Sigmoid colon (tissue), 7 donors: ENCODE measurements around the gene NADSYN1. TPM values are rescaled to one million over a fixed set of nuclear protein-coding genes. Genes with fewer than 3 reads are reported as not detected.

Source experiments
- DNase-seq: peaks from one replicate; pipeline ENCODE4 v3.0.0-alpha.2; 2019
- H3K27ac ChIP-seq, 4 donors: fragments of 200-600 bp; sonication (generic); one replicate each; pipeline ENCODE4 v1.5.1; 2016 to 2019; ENCODE audit warnings: mild to moderate bottlenecking in 1 of 4
- H3K27me3 ChIP-seq, 3 donors: fragments of 200-600 bp; sonication (generic); one replicate each; pipeline ENCODE4 v1.5.1; 2019; ENCODE audit warnings: mild to moderate bottlenecking in 1 of 3
- H3K36me3 ChIP-seq, 4 donors: fragments of 200-600 bp; sonication (generic); one replicate each; pipeline ENCODE4 v1.5.1; 2016 to 2019
- H3K4me1 ChIP-seq, 4 donors: fragments of 200-600 bp; sonication (generic); one replicate each; pipeline ENCODE4 v1.5.1; 2017 to 2019
- H3K4me3 ChIP-seq, 4 donors: fragments of 200-600 bp; sonication (generic); one replicate each; pipeline ENCODE4 v1.5.1; 2017 to 2019; ENCODE audit warnings: mild to moderate bottlenecking in 2 of 4, moderate library complexity in 1 of 4
- H3K9me3 ChIP-seq, 4 donors: fragments of 200-600 bp in 3 of 4; sonication (generic) in 3 of 4; one replicate each; pipeline versions ENCODE4 v1.5.1 to v1.6.1; 2013 to 2019
- CTCF ChIP-seq, 4 experiments: fragments of 450-650 bp in 3 of 4; fragments of 200-600 bp in 1 of 4; IDR thresholded peaks; one replicate each; pipeline ENCODE4 v1.5.1; 2016 to 2019; ENCODE audit warnings: antibody characterized with exemption in 4 of 4, mild to moderate bottlenecking in 3 of 4, moderate library complexity in 2 of 4
- EP300 ChIP-seq, 4 donors: sonication (generic); formaldehyde crosslinking; IDR thresholded peaks; one replicate each; pipeline ENCODE4 v1.6.1; 2017; ENCODE audit warnings: antibody characterized with exemption in 4 of 4
- POLR2A ChIP-seq, 2 donors: fragments of 450-650 bp; IDR thresholded peaks; one replicate each; pipeline ENCODE4 v1.6.1; 2016; ENCODE audit warnings: antibody characterized with exemption in 2 of 2, mild to moderate bottlenecking in 2 of 2, moderate library complexity in 2 of 2
- POLR2AphosphoS5 ChIP-seq, 4 donors: sonication (generic); formaldehyde crosslinking; IDR thresholded peaks; one replicate each; pipeline ENCODE4 v1.6.1; 2017; ENCODE audit warnings: antibody characterized with exemption in 4 of 4
- WGBS, 2 donors: extraction: QIAGEN DNeasy Blood & Tissue Kit; methylation state at CpG; one replicate each; pipeline ENCODE4 v1.1.7; 2013; 5-methylcytosine and 5-hydroxymethylcytosine counted together
- intact Hi-C: fragments of 100-400 bp; cut with DNase I; formaldehyde crosslinking; loops from one replicate; pipeline ENCODE4 v1.15.1; 2023
- polyA plus RNA-seq, 3 donors: library from polyadenylated mRNA; stranded (reverse); fragments of 200-250 nt; gene quantifications; one replicate each; pipeline ENCODE4 v1.2.3, GENCODE V29; 2013
- total RNA-seq, 4 donors: library from RNA; depleted of rRNA; stranded (reverse); fragments of >200 nt; gene quantifications; one replicate each; pipeline ENCODE4 v1.1.0, GENCODE V29; 2016
- donor health status: healthy with polysubstance abuse.
- donor health status: Bipolar disorder and iron deficiency.
- donor health status: healthy.

Gene NADSYN1
- total and polyA plus RNA-seq, 7 donors, result 24.6 to 136 (median 42.5) TPM

GRCh38 chr11:71481101-71481960, 28.3 kb downstream of the NADSYN1 start:
- no peaks in the 10 kb centered on the region for H3K9me3 ChIP-seq
- no peak for DNase-seq
- peaks cover 10 to 99% (median 61%) of the 10 kb centered on the region in 4 donors for H3K36me3 ChIP-seq
- no peak overlapping the region for H3K27ac ChIP-seq
- no peaks in the 10 kb centered on the region for H3K27me3 ChIP-seq
- TF ChIP-seq POLR2AphosphoS5 (IDR thresholded peaks at IDR 0.05) (no peak), CTCF (IDR thresholded peaks at IDR 0.05) (no peak), EP300 (IDR thresholded peaks at IDR 0.05) (no peak), POLR2A (IDR thresholded peaks at IDR 0.05) (no peak)
- 93 to 94% methylated on average over 24 of the region's 24 CpGs for WGBS, 2 donors
- intact Hi-C loops, result no loop called here
- no peak overlapping the region for H3K4me3 ChIP-seq
- no peaks in the 10 kb centered on the region for H3K4me1 ChIP-seq

- H3K27ac ChIP-seq, result no peak overlapping the region
- peaks cover 10 to 92% (median 56%) of the 10 kb centered on the region in 4 donors for H3K36me3 ChIP-seq
- no peaks in the 10 kb centered on the region for H3K27me3 ChIP-seq
- intact Hi-C loops, result no loop called here
- no peak for DNase-seq
- no peak overlapping the region for H3K4me3 ChIP-seq
- H3K4me1 ChIP-seq, result no peaks in the 10 kb centered on the region
- 95 to 98% methylated on average over 18 of the region's 18 CpGs for WGBS, 2 donors
- H3K9me3 ChIP-seq, result no peaks in the 10 kb centered on the region
- TF ChIP-seq POLR2A (IDR thresholded peaks at IDR 0.05), result no peak
- TF ChIP-seq CTCF (IDR thresholded peaks at IDR 0.05), result no peak
- TF ChIP-seq POLR2AphosphoS5 (IDR thresholded peaks at IDR 0.05), result no peak
- TF ChIP-seq EP300 (IDR thresholded peaks at IDR 0.05), result no peak
These were observed 29.2 kb downstream of the NADSYN1 start for GRCh38 chr11:71482216-71482615.

- no peaks in the 10 kb centered on the region for H3K27me3 ChIP-seq
- WGBS, 2 donors, result 95 to 97% methylated on average over 13 of the region's 13 CpGs
- H3K4me1 ChIP-seq, result no peaks in the 10 kb centered on the region
- H3K9me3 ChIP-seq, result no peaks in the 10 kb centered on the region
- intact Hi-C loops, result no loop called here
- no peak for TF ChIP-seq CTCF (IDR thresholded peaks at IDR 0.05)
- no peak for TF ChIP-seq POLR2A (IDR thresholded peaks at IDR 0.05)
- no peak for TF ChIP-seq POLR2AphosphoS5 (IDR thresholded peaks at IDR 0.05)
- no peak for TF ChIP-seq EP300 (IDR thresholded peaks at IDR 0.05)
- no peak overlapping the region for H3K27ac ChIP-seq
- H3K36me3 ChIP-seq, result peaks cover 10 to 86% (median 51%) of the 10 kb centered on the region in 4 donors
- peak; percentile 28 for DNase-seq
- no peak overlapping the region for H3K4me3 ChIP-seq
These were observed 29.9 kb downstream of the NADSYN1 start for GRCh38 chr11:71482746-71483364.

GRCh38 chr11:71483692-71484091, 30.7 kb downstream of the NADSYN1 start:
- Histone ChIP-seq H3K9me3 (no peaks in the 10 kb centered on the region), H3K4me3 (no peak overlapping the region), H3K4me1 (no peaks in the 10 kb centered on the region), H3K27ac (no peak overlapping the region), H3K27me3 (no peaks in the 10 kb centered on the region), H3K36me3 (peaks cover 10 to 77% (median 45%) of the 10 kb centered on the region in 4 donors)
- TF ChIP-seq POLR2AphosphoS5 (IDR thresholded peaks at IDR 0.05) (no peak), POLR2A (IDR thresholded peaks at IDR 0.05) (no peak), CTCF (IDR thresholded peaks at IDR 0.05) (no peak), EP300 (IDR thresholded peaks at IDR 0.05) (no peak)
- DNase-seq, result peak; percentile 8
- 97% methylated on average over 6 of the region's 6 CpGs for WGBS, 2 donors
- intact Hi-C loops, result no loop called here
